Activated B cell treated with CpG ODN at 0.5 μM for 24 hours (primary cell): Measurements from ENCODE around the gene AKAP9. TPM values are rescaled to one million over a fixed set of nuclear protein-coding genes. Genes with fewer than 3 reads are reported as not detected.
"Not testable (repeated sequence)": the region's sequence is repeated elsewhere in the genome, so short reads cannot be mapped to it uniquely, and the experiment has no call there.

Experiments
- ATAC-seq: fragments of 200-7000 bp; cut with Tn5 transposase; one replicate; pipeline ENCODE4 v1.10.0; 2021; ENCODE audit warnings: low read depth, mild to moderate bottlenecking, moderate library complexity
- CTCF ChIA-PET: fragments of 350-600 bp; sonication (Branson Sonifier 250); formaldehyde crosslinking; loops from one replicate; lab custom pipeline; 2021; ENCODE audit warnings: antibody characterized with exemption; lab: Charles Lee
- POLR2A ChIA-PET: fragments of 350-600 bp; sonication (Branson Sonifier 250); formaldehyde crosslinking; loops from one replicate; lab custom pipeline; 2021; ENCODE audit warnings: antibody characterized with exemption; lab: Charles Lee
- DNase-seq: peaks from one replicate; pipeline ENCODE4 v3.0.0; 2022
- H3K27ac Mint-ChIP-seq: one replicate; pipeline ENCODE4 v1.8.0; 2020; ENCODE audit warnings: mixed read lengths
- H3K27me3 Mint-ChIP-seq: one replicate; pipeline ENCODE4 v1.8.0; 2021; ENCODE audit warnings: mixed read lengths
- H3K36me3 Mint-ChIP-seq: one replicate; pipeline ENCODE4 v1.8.0; 2021; ENCODE audit warnings: low read depth, mixed read lengths
- H3K4me1 Mint-ChIP-seq: one replicate; pipeline ENCODE4 v1.8.0; 2021; ENCODE audit warnings: mixed read lengths
- H3K4me3 Mint-ChIP-seq: one replicate; pipeline ENCODE4 v1.8.0; 2020; ENCODE audit warnings: mild to moderate bottlenecking, mixed read lengths
- H3K9me3 Mint-ChIP-seq: one replicate; pipeline ENCODE4 v1.8.0; 2020; ENCODE audit warnings: mixed read lengths
- intact Hi-C: fragments of 100-400 bp; cut with micrococcal nuclease; formaldehyde crosslinking; loops from one replicate; pipeline ENCODE4 v1.15.1; 2024
- total RNA-seq: library from RNA; stranded (reverse); gene quantifications from 2 replicates; pipeline ENCODE4 v1.2.3, GENCODE V29; 2022
- TF ChIP-seq, protein P1 (sequence below): fragments of 200-600 bp; IDR thresholded peaks from one replicate; pipeline ENCODE4 v1.8.0; 2022; ENCODE audit warnings: antibody characterized with exemption, mild to moderate bottlenecking

The AKAP9 gene
- total RNA-seq, 1 donor from 2014 or later: 58.4 TPM

DNA sequence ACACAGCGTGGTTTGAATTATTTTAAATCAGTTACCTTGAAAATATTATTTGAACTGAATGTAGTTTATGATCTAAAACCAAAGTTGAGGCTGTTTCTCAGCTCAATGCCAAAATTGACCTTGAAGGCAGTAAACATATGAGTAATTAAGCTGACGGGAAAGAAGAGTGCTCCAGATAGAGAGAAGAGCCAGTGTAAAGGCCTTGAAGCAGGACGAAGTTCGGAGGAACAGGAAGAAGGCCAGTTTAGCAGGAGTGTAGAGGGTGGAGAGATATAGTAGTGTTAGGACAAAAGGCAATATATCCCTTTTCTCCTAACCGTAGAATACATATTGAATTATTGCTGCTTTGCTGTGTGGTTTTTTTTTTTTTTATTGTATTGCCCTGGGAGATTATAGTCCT, 130.4 kb downstream of the AKAP9 start:
- no peaks in the 10 kb centered on the region for H3K4me1 Mint-ChIP-seq
- H3K27ac Mint-ChIP-seq: no peak overlapping the region
- no peaks in the 10 kb centered on the region for H3K9me3 Mint-ChIP-seq
- TF ChIP-seq, protein P1, sequence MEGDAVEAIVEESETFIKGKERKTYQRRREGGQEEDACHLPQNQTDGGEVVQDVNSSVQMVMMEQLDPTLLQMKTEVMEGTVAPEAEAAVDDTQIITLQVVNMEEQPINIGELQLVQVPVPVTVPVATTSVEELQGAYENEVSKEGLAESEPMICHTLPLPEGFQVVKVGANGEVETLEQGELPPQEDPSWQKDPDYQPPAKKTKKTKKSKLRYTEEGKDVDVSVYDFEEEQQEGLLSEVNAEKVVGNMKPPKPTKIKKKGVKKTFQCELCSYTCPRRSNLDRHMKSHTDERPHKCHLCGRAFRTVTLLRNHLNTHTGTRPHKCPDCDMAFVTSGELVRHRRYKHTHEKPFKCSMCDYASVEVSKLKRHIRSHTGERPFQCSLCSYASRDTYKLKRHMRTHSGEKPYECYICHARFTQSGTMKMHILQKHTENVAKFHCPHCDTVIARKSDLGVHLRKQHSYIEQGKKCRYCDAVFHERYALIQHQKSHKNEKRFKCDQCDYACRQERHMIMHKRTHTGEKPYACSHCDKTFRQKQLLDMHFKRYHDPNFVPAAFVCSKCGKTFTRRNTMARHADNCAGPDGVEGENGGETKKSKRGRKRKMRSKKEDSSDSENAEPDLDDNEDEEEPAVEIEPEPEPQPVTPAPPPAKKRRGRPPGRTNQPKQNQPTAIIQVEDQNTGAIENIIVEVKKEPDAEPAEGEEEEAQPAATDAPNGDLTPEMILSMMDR: no peak
- ChIA-PET POLR2A (interaction anchor here (0.7 kb wide), 1 partner anchor 377 kb away, joined by 4 read pairs; no protein-coding TSS in a partner anchor), CTCF (interaction anchor here (1.0 kb wide), 1 partner anchor 39 kb away, joined by 3 read pairs; no protein-coding TSS in a partner anchor)
- intact Hi-C loops: no loop called here
- ATAC-seq (no peak), DNase-seq (no peak)
- no peak overlapping the region for H3K4me3 Mint-ChIP-seq
- H3K27me3 Mint-ChIP-seq: no peaks in the 10 kb centered on the region
- peaks cover 73% of the 10 kb centered on the region for H3K36me3 Mint-ChIP-seq

- H3K9me3 Mint-ChIP-seq: no peaks in the 10 kb centered on the region
- TF ChIP-seq, protein P1: no peak
- no peaks in the 10 kb centered on the region for H3K4me1 Mint-ChIP-seq
- DNase-seq (no peak), ATAC-seq (no peak)
- ChIA-PET POLR2A (no interaction called here), CTCF (interaction anchor here (1.0 kb wide), 1 partner anchor 40 kb away, joined by 3 read pairs; no protein-coding TSS in a partner anchor)
- peaks cover 64% of the 10 kb centered on the region for H3K36me3 Mint-ChIP-seq
- intact Hi-C loops: no loop called here
- no peaks in the 10 kb centered on the region for H3K27me3 Mint-ChIP-seq
- no peak overlapping the region for H3K27ac Mint-ChIP-seq
- H3K4me3 Mint-ChIP-seq: no peak overlapping the region
Measured at GRCh38 chr7:92072121-92072520, 131.5 kb downstream of the AKAP9 start.

- H3K9me3 Mint-ChIP-seq: no peaks in the 10 kb centered on the region
- H3K36me3 Mint-ChIP-seq: peaks cover 63% of the 10 kb centered on the region
- ChIA-PET CTCF (no interaction called here), POLR2A (no interaction called here)
- H3K27ac Mint-ChIP-seq: no peak overlapping the region
- H3K27me3 Mint-ChIP-seq: no peaks in the 10 kb centered on the region
- TF ChIP-seq, protein P1: no peak
- no peak for DNase-seq
- H3K4me3 Mint-ChIP-seq: no peak overlapping the region
- no peaks in the 10 kb centered on the region for H3K4me1 Mint-ChIP-seq
- intact Hi-C loops: no loop called here
- no peak for ATAC-seq
Measured at GRCh38 chr7:92072708-92073107, 132.0 kb downstream of the AKAP9 start.

- no peaks in the 10 kb centered on the region for H3K27me3 Mint-ChIP-seq
- H3K4me3 Mint-ChIP-seq: no peak overlapping the region
- no peaks in the 10 kb centered on the region for H3K4me1 Mint-ChIP-seq
- no peaks in the 10 kb centered on the region for H3K9me3 Mint-ChIP-seq
- intact Hi-C loops: no loop called here
- no peak overlapping the region for H3K27ac Mint-ChIP-seq
- ATAC-seq: no peak
- TF ChIP-seq, protein P1: no peak
- H3K36me3 Mint-ChIP-seq: peaks cover 66% of the 10 kb centered on the region
- ChIA-PET POLR2A (no interaction called here), CTCF (no interaction called here)
- no peak for DNase-seq
Measured at GRCh38 chr7:92075455-92076158, 134.9 kb downstream of the AKAP9 start.

GRCh38 chr7:92076509-92076908, 135.8 kb downstream of the AKAP9 start:
- H3K36me3 Mint-ChIP-seq: peaks cover 62% of the 10 kb centered on the region
- H3K9me3 Mint-ChIP-seq: no peaks in the 10 kb centered on the region
- H3K4me3 Mint-ChIP-seq: no peak overlapping the region
- DNase-seq (no peak), ATAC-seq (no peak)
- POLR2A ChIA-PET: no interaction called here
- H3K27me3 Mint-ChIP-seq: no peaks in the 10 kb centered on the region
- no peak overlapping the region for H3K27ac Mint-ChIP-seq
- CTCF ChIA-PET: no interaction called here
- no peaks in the 10 kb centered on the region for H3K4me1 Mint-ChIP-seq
- TF ChIP-seq, protein P1: no peak
- intact Hi-C loops: no loop called here

- H3K27me3 Mint-ChIP-seq, H3K4me1 Mint-ChIP-seq, CTCF ChIA-PET, H3K9me3 Mint-ChIP-seq, intact Hi-C loops, DNase-seq, H3K27ac Mint-ChIP-seq, ATAC-seq, H3K4me3 Mint-ChIP-seq, POLR2A ChIA-PET: not testable (repeated sequence)
- H3K36me3 Mint-ChIP-seq: peaks cover 69% of the 10 kb centered on the region
Measured at GRCh38 chr7:92083922-92084321, 143.3 kb downstream of the AKAP9 start.
